NCI-H748 treated with DMSO at 0.1 percent for 48 hours (cell line): Measurements from ENCODE around the gene NECTIN2.

ENCODE experiments used
- DNase-seq: peaks from one replicate; lab custom pipeline; 2025; lab: John Stamatoyannopoulos, UW

The NECTIN2 gene

GRCh38 chr19:44845612-44846454, at the start of gene NECTIN2:
Gene NECTIN2, plus strand, starts transcription at chr19:44846297. Its CDS starts 229 bp downstream, at chr19:44846526.
- peak; percentile 87 for DNase-seq

GRCh38 chr19:44796701-44797115, 49.4 kb upstream of the NECTIN2 start:
- peak; percentile 55 for DNase-seq

- DNase-seq = no peak
These were observed 46.3 kb upstream of the NECTIN2 start for GRCh38 chr19:44799627-44800346.

- peak; percentile 60 for DNase-seq
These were observed 45.6 kb upstream of the NECTIN2 start for GRCh38 chr19:44800461-44800860.

- DNase-seq = peak; percentile 14
These were observed 42.4 kb upstream of the NECTIN2 start for GRCh38 chr19:44803442-44804428.

GRCh38 chr19:44806291-44806690, 39.8 kb upstream of the NECTIN2 start:
- no peak for DNase-seq

GRCh38 chr19:44807162-44807561, 38.9 kb upstream of the NECTIN2 start:
- peak; percentile 33 for DNase-seq

GRCh38 chr19:44807652-44808462, 38.2 kb upstream of the NECTIN2 start:
- DNase-seq = no peak

- no peak for DNase-seq
These were observed 37.4 kb upstream of the NECTIN2 start, which contains the start of gene BCAM for GRCh38 chr19:44808463-44809371. Gene BCAM, plus strand, starts transcription at chr19:44809103. Its CDS starts 22 bp downstream, at chr19:44809125.

- no peak for DNase-seq
These were observed 36.4 kb upstream of the NECTIN2 start for GRCh38 chr19:44809577-44810233.

- DNase-seq = no peak
These were observed 35.6 kb upstream of the NECTIN2 start for GRCh38 chr19:44810234-44811121.

- no peak for DNase-seq
These were observed 35.0 kb upstream of the NECTIN2 start for GRCh38 chr19:44811122-44811419.

GRCh38 chr19:44812142-44812718, 33.9 kb upstream of the NECTIN2 start:
- no peak for DNase-seq

GRCh38 chr19:44813070-44813840, 32.8 kb upstream of the NECTIN2 start:
- DNase-seq = no peak

- DNase-seq = no peak
These were observed 32.1 kb upstream of the NECTIN2 start for GRCh38 chr19:44813841-44814470.

GRCh38 chr19:44814517-44814916, 31.6 kb upstream of the NECTIN2 start:
- no peak for DNase-seq

GRCh38 chr19:44816301-44816700, 29.8 kb upstream of the NECTIN2 start:
- DNase-seq = no peak
